HG03442 (cell line): ENCODE data around the gene ULK2.
"Not testable (repeated sequence)": the region's sequence is repeated elsewhere in the genome, so short reads cannot be mapped to it uniquely, and the experiment has no call there.

Source experiments
- ATAC-seq: cut with Tn5 transposase; IDR thresholded peaks from one replicate; pipeline ENCODE4 v1.9.1; 2021; ENCODE audit warnings: mild to moderate bottlenecking, moderate library complexity; ENCODE audit not compliant: unreplicated experiment

Gene ULK2

DNA sequence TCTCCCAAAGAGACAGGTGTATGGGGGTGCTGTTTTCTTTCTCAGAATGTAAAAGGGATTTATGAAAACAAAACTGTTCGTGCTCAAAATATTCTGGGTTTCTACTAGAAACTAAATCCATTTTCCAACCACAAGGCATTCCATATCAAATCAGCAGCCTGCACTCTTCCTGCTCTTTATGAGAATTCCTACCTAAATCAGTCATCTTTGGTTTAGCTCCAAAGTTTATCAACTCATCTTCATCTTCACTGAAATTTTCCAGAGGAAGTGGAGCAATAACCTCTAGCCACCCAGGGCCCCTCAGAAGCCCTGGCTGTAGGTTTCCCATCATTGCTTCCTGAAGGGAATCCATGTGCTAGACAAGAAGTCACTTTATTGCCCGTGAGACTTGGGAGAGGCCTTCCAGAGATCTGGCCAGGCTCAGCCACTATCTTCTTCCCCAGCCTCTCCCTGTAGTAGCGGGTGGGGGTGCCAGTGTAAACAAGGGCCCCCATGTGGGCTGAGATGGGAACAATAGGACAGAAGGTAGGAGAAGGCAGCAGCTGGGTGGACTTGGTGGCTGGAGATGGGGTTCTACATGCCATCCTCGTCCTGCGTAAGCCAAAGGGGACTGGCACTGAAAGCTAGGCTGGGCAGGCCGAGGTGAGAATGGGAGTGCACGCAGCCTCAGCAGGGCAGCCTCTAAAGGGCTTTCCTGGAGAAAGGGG is 97.6 kb downstream of the ULK2 start:
- ATAC-seq = no peak

GRCh38 chr17:19768046-19768782 is 99.5 kb downstream of the ULK2 start:
- no peak for ATAC-seq

GRCh38 chr17:19766421-19767270 is 101.1 kb downstream of the ULK2 start:
- peak; percentile 53 for ATAC-seq

GRCh38 chr17:19766016-19766415 is 101.7 kb downstream of the ULK2 start:
- no peak for ATAC-seq

DNA sequence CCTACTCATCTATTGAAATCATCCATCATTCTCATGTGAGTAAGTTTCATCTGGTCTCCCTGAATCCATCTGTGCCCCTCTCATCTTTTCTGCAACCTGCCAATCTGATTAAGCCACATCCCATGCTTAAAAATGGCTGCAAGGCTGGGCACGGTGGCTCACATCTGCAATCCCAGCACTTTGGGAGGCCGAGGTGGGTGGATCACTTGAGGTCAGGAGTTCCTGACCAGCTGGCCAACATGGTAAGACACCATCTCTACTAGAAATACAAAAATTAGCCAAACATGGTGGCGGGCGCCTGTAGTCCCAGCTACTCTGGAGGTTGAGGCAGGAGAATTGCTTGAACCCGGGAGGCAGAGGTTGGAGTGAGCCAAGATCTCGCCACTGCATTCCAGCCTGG is 103.7 kb downstream of the ULK2 start:
- ATAC-seq = not testable (repeated sequence)

DNA sequence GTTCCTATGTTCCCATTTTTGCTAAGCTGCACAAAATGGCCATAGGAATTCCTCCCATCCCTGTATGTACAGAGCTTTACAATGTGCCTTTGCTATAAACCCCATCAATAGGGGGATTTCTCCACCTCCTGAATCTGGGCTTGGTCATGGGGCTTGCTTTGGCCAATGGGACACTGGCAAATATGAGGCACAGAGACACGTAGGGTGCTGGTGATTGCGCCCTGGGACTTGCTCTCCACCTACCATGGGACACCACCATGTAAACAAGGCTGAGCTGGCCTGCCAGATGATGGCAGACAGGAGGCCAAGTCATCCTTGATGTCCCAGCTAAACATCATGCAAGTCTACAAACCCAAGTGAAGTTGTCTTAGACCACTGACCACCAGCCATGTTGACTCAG is 104.3 kb downstream of the ULK2 start:
- ATAC-seq = no peak

DNA sequence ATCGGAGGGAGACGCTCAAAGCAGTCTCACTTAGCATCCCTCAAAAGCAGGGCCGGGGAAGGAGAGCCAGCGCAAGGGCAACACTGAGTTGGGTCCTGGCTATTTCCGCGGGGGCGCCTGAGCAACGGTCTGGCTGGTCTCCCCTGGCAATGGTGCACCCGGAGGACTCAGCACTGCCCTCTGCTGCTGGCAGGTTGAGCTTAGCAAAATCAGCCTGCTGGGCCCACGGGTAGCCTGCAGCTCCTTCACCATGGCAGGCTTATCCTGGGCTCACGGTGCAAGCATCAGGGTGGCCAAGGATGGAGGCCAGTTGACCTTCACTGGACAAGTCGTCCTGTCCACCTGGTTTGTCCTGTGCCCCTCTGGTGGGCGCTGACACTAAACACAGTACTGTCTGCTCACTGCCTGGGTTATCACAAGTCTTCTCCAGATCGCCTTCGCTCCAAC is 105.2 kb downstream of the ULK2 start:
- ATAC-seq = no peak

GRCh38 chr17:19760746-19761145 is 107.0 kb downstream of the ULK2 start:
- no peak for ATAC-seq

GRCh38 chr17:19759568-19760549 is 107.9 kb downstream of the ULK2 start:
- no peak for ATAC-seq

DNA sequence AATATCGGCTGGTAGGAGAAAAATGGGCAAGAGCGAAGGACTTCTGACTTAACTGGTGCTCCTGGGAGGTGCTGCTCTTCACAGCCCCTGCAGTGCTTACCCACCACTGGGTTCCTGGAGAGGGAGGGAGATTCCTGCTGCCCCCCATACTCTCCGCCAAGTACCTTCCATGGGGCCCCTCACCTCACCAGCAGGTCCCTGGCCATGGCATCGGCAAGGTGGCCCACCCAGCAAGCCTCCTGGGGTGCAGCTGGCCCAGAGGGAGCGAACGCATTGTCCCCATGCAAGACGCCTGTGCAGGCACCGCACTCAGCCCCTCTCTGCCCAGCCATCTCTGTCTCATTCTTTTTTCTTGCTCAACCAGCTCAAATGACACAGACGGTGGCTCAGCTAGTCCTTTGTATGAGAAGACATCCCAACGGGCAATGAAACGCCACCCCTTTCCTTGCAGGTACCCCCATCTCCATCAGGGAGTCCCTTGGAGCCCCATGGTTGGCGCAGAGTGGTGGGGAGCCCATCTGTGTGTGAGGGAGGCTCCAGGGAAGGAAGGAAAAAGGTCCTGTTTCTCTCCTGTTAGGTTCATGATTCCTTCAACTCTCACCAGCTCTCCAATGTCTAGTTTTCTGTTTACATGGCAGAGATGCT is 110.1 kb downstream of the ULK2 start:
- ATAC-seq = no peak

- ATAC-seq = no peak
Observed at GRCh38 chr17:19756546-19756945, 111.2 kb downstream of the ULK2 start.

DNA sequence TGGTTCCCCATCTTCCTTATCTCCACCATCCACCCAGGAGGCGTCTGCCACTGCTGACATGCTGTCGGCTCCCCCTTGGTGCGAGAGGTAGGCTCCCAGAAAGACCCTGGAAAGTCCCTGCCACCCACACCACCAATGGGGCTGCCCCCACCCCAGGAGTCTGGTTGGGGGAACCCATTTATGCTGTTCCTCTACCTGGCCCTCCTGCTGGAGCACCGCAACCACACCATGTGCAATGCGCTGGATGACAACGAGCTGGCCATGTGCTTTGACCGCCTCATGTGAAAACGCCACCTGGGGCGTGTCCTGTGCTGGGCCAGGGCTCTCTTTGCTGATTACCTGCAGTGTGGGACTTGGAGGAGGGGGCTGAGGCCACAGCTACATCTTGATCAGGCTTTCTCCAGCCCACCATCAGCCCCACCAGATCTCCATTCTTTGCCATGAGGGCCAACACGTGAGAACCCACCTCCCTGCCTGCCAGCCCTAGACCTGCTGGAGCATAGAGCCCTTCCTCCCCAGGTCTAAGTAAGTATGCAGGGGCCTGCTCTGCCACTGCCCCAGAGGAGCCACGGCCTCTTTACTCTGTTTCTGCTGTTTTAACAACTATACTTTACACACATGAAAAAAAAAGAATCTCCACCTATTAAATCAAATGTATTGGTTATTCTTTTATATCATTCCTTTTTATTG is 111.8 kb downstream of the ULK2 start:
- no peak for ATAC-seq

DNA sequence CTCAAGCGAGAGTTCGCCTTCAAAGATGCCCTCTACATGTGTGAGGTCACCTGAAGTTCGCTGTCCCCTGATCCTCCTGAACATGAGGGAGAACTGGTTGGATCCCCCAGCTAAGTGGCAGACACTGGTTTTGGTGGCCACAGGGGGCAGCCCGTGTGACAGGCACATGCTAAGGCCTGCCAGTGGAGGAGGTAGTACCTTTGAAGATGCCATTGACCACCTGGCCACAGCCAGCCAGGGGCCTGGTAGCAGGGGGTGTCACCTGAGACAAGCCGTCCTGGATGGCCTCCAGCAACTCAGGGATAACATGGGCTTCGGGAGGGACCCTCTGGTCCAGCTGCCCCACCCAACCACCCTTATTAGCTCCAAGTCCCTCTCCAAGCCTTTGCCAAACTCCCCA is 112.3 kb downstream of the ULK2 start:
- ATAC-seq = no peak

DNA sequence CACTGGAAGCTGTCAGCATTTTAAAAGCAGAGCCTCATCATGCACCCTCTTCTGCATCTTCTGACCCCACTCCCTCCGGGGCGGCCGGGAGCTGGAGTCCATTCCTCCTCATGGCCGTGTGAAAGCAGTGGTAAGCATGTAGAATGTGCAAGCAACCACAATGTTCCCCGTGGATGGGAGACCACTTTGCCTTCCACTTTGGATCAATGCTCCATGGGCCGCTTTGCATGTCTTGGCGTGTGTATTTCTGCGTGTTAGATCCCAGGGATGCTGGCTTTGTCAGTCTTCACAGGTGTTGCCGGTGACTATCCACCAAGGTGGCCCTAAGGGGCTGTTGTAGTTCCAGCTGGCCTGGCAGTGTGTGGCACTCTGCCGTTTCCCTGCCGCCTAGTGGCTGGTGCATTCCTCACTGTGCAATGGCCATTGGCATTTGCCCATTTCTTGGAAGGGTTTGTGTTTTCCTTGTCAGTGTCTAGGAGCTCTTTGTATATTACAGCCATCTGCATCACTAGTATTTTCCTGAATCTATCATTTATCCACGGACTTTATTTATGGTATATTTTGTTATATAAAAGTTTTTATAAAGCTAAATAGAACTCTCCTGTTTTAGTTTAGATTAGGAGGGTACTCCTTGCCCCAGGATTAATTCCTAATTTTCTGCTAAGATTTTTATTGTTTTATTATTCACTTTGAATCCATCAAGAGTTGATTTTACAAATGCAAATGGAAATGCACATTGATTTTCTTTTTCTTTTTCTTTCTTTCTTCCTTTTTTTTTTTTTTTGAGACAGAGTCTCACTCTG is 113.9 kb downstream of the ULK2 start:
- no peak for ATAC-seq

GRCh38 chr17:19753051-19753509 is 114.7 kb downstream of the ULK2 start:
- ATAC-seq = no peak

GRCh38 chr17:19752216-19753050 is 115.3 kb downstream of the ULK2 start:
- ATAC-seq = no peak

DNA sequence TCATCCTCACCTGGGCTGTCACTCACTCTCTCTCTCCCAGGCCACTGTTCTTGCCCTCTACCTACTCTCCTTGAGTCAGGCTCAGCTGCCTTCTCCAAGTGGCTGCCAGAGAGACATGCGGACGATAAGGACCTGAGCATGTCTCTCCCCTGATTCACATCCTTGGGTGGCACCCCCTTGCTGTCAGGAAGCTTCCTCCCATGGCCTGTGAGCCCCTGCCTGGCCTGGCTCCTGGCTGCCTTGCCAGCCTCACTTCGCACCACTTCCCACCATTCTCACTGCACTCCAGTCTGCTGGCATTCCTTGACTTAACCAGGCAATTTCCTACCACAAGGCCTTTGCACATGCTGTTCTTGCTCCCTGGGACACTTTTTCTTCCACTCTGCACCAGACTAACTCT is 116.9 kb downstream of the ULK2 start:
- no peak for ATAC-seq
